OCI-LY1 (cell line): ENCODE measurements around the gene PCDHGA10.
"Not testable (repeated sequence)": the region's sequence is repeated elsewhere in the genome, so short reads cannot be mapped to it uniquely, and the experiment has no call there.

ENCODE experiments used
- H2AFZ ChIP-seq: fragments of 200-600 bp; sonication (generic), shearing (Covaris generic); 2 replicates; pipeline ENCODE4 v1.6.0; 2014; ENCODE audit warnings: antibody characterized with exemption, mild to moderate bottlenecking, low read length
- H3F3A ChIP-seq: fragments of 200-600 bp; sonication (generic), shearing (Covaris generic); 2 replicates; pipeline ENCODE4 v1.6.0; 2014; ENCODE audit warnings: mild to moderate bottlenecking, antibody characterized with exemption, low read length, moderate library complexity; ENCODE audit not compliant: insufficient read depth
- H3K27ac ChIP-seq: fragments of 200-600 bp; sonication (generic); 2 replicates; pipeline ENCODE4 v1.5.1; 2014; ENCODE audit warnings: low read length, mixed run types, mild to moderate bottlenecking, low read depth; ENCODE audit not compliant: poor library complexity, severe bottlenecking
- H3K27me3 ChIP-seq: fragments of 200-600 bp; sonication (generic); 2 replicates; pipeline ENCODE4 v1.6.0; 2014; ENCODE audit warnings: antibody characterized with exemption, mild to moderate bottlenecking, low read length, moderate library complexity; ENCODE audit not compliant: insufficient read depth
- H3K36me3 ChIP-seq: fragments of 200-600 bp; sonication (generic); 2 replicates; pipeline ENCODE4 v1.6.1; 2014; ENCODE audit warnings: mild to moderate bottlenecking, antibody characterized with exemption, low read length, moderate library complexity, mixed read lengths; ENCODE audit not compliant: insufficient read depth
- H3K4me1 ChIP-seq: fragments of 200-600 bp; sonication (generic); 2 replicates; pipeline ENCODE4 v1.5.1; 2014; ENCODE audit warnings: mild to moderate bottlenecking, low read length, moderate library complexity; ENCODE audit not compliant: insufficient read depth, severe bottlenecking
- H3K4me2 ChIP-seq: fragments of 200-600 bp; sonication (generic), shearing (Covaris generic); 2 replicates; pipeline ENCODE4 v1.6.1; 2014; ENCODE audit warnings: low read length
- H3K4me3 ChIP-seq: fragments of 200-600 bp; sonication (generic); 2 replicates; pipeline ENCODE4 v1.5.1; 2014; ENCODE audit warnings: low read length, low read depth, mild to moderate bottlenecking, mixed read lengths; ENCODE audit not compliant: poor library complexity, severe bottlenecking
- H3K79me2 ChIP-seq: fragments of 200-600 bp; shearing (Covaris generic); 2 replicates; pipeline ENCODE4 v1.6.1; 2016; ENCODE audit warnings: mixed run types, low read length, mixed read lengths; ENCODE audit not compliant: insufficient read depth
- H3K9ac ChIP-seq: fragments of 200-600 bp; sonication (generic), shearing (Covaris generic); 2 replicates; pipeline ENCODE4 v1.6.1; 2014; ENCODE audit warnings: mild to moderate bottlenecking, low read length, mixed read lengths
- H3K9me2 ChIP-seq: fragments of 200-600 bp; sonication (generic), shearing (Covaris generic); 2 replicates; pipeline ENCODE4 v1.6.1; 2014; ENCODE audit warnings: low read depth, mild to moderate bottlenecking, low read length, mixed read lengths
- H3K9me3 ChIP-seq: fragments of 200-600 bp; shearing (Covaris generic); 2 replicates; pipeline ENCODE4 v1.6.1; 2014; ENCODE audit warnings: low read length, mixed read lengths
- H4K20me1 ChIP-seq: fragments of 200-600 bp; sonication (generic), shearing (Covaris generic); 2 replicates; pipeline ENCODE4 v1.6.0; 2016; ENCODE audit warnings: mild to moderate bottlenecking, low read length; ENCODE audit not compliant: insufficient read depth
- CTCF ChIP-seq: fragments of 200-600 bp; sonication (generic), shearing (Covaris generic); IDR thresholded peaks from 2 replicates; pipeline ENCODE4 v1.5.1; 2017; ENCODE audit warnings: mild to moderate bottlenecking, antibody characterized with exemption, low read length, moderate library complexity, mixed read lengths
- EZH2 ChIP-seq: fragments of 200-600 bp; sonication (generic), shearing (Covaris generic); IDR thresholded peaks from 2 replicates; pipeline ENCODE4 v1.8.0; 2017; ENCODE audit warnings: borderline replicate concordance, mixed run types, mild to moderate bottlenecking, antibody characterized with exemption, low read length, moderate library complexity, mixed read lengths

PCDHGA10 gene

GRCh38 chr5:141383345-141383744, 29.4 kb upstream of the PCDHGA10 start:
- no peak overlapping the region for H3K4me2 ChIP-seq
- H3K79me2 ChIP-seq = no peaks in the 10 kb centered on the region
- no peak overlapping the region for H2AFZ ChIP-seq
- H3F3A ChIP-seq = no peaks in the 10 kb centered on the region
- no peak overlapping the region for H3K9ac ChIP-seq
- H3K36me3 ChIP-seq = no peaks in the 10 kb centered on the region
- H3K27ac ChIP-seq = no peak overlapping the region
- TF ChIP-seq EZH2 (no peak), CTCF (no peak)
- H3K9me3 ChIP-seq = peaks cover 9% of the 10 kb centered on the region
- H4K20me1 ChIP-seq = no peaks in the 10 kb centered on the region
- H3K27me3 ChIP-seq = no peaks in the 10 kb centered on the region
- no peaks in the 10 kb centered on the region for H3K9me2 ChIP-seq
- H3K4me1 ChIP-seq = no peaks in the 10 kb centered on the region
- H3K4me3 ChIP-seq = no peak overlapping the region

- no peaks in the 10 kb centered on the region for H3K36me3 ChIP-seq
- no peak overlapping the region for H2AFZ ChIP-seq
Measured at GRCh38 chr5:141384471-141385267, 28.1 kb upstream of the PCDHGA10 start.

GRCh38 chr5:141387557-141388311, 25.1 kb upstream of the PCDHGA10 start, which contains the start of gene PCDHGB4:
Gene PCDHGB4, plus strand, starts transcription at chr5:141387698. Its CDS starts 187 bp downstream, at chr5:141387885.
- not testable (repeated sequence) for H3K4me1 ChIP-seq, H2AFZ ChIP-seq, H3K79me2 ChIP-seq, H3K36me3 ChIP-seq, H3K27me3 ChIP-seq, H3F3A ChIP-seq, H3K9ac ChIP-seq, H3K4me3 ChIP-seq, H3K27ac ChIP-seq, H4K20me1 ChIP-seq, H3K9me2 ChIP-seq, H3K4me2 ChIP-seq
- H3K9me3 ChIP-seq = peaks cover 13% of the 10 kb centered on the region

More at GRCh38 chr5:141384471-141385267, 28.1 kb upstream of the PCDHGA10 start:
- Histone ChIP-seq H3F3A (no peaks in the 10 kb centered on the region), H3K79me2 (no peaks in the 10 kb centered on the region), H3K4me1 (no peaks in the 10 kb centered on the region), H3K27me3 (no peaks in the 10 kb centered on the region), H3K9me3 (peaks cover 12% of the 10 kb centered on the region), H4K20me1 (no peaks in the 10 kb centered on the region), H3K4me2 (no peak overlapping the region), H3K4me3 (no peak overlapping the region), H3K27ac (no peak overlapping the region), H3K9me2 (no peaks in the 10 kb centered on the region), H3K9ac (no peak overlapping the region)
- TF ChIP-seq CTCF = no peak
- no peak for TF ChIP-seq EZH2
